Measurements from ENCODE around the gene HNRNPUL1. TPM values are rescaled to one million over a fixed set of nuclear protein-coding genes. Genes with fewer than 3 reads are reported as not detected.

HNRNPUL1 gene
- polyA plus RNA-seq, 1 donor (not counting 4 experiments of a cell fraction or from before 2014, with no cell fraction given): 48.3 TPM

DNA sequence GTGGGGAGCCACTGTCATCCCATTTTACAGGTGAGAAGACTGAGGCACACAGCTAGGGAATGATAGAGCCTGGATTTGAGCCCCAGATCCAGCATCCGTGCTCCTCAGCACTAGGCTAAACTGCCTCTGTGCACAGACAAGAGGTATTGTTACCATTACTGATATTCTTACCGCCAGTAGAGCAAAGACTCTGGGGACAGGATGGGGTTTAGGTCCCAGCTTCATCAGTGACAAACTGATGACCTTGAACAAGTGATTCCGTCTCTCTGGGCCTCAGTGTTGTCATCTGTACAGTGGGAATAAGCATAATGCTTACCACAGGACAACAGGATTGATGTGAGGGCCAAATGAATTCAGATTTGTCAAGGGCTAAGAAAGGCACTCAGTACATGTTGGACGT, 28.7 kb upstream of the HNRNPUL1 start:
- no peak overlapping the region for H3K4me3 ChIP-seq (ENCODE audit: control insufficient read depth in 2 of 3, extremely low read depth in 1 of 3, insufficient read depth in 2 of 3, low read depth in 1 of 3, low read length in 3 of 3)
- DNase-seq (ENCODE audit: low read depth, low spot score): no peak
- H3K79me2 ChIP-seq (ENCODE audit: control insufficient read depth, insufficient read depth, low read length): peaks cover 2% of the 10 kb centered on the region
- no peaks in the 10 kb centered on the region for H4K20me1 ChIP-seq (ENCODE audit: control insufficient read depth, extremely low read depth, insufficient read depth, low read length)
- no peak overlapping the region for H3K9ac ChIP-seq (ENCODE audit: control insufficient read depth, extremely low read depth, insufficient read depth, low read length)
- H3K9me1 ChIP-seq (ENCODE audit: control insufficient read depth, extremely low read depth, insufficient read depth, low read length): no peaks in the 10 kb centered on the region
- TF ChIP-seq CTCF (optimal IDR thresholded peaks at IDR 0.05 in 1 of 3, IDR thresholded peaks at IDR 0.05 in 1 of 3, conservative IDR thresholded peaks at IDR 0.05 in 1 of 3; ENCODE audit: extremely low read depth in 1 of 3, insufficient read depth in 2 of 3, low read length in 3 of 3): no peak
- no peak for TF ChIP-seq EZH2 (IDR thresholded peaks at IDR 0.05; ENCODE audit: low read length)
- no peaks in the 10 kb centered on the region for H3K4me1 ChIP-seq (ENCODE audit: control insufficient read depth, extremely low read depth, insufficient read depth, low read length)
- no peaks in the 10 kb centered on the region for H3K27me3 ChIP-seq (ENCODE audit: control insufficient read depth, extremely low read depth, insufficient read depth, low read length)
- no peak overlapping the region for H3K4me2 ChIP-seq (ENCODE audit: control insufficient read depth, extremely low read depth, insufficient read depth, low read depth, low read length)
- FAIRE-seq: no peak
- no peak overlapping the region for H3K27ac ChIP-seq (ENCODE audit: control insufficient read depth, insufficient read depth, low read length)
- H3K9me3 ChIP-seq (ENCODE audit: control insufficient read depth, low read depth, low read length): no peaks in the 10 kb centered on the region
- no peak overlapping the region for H2AFZ ChIP-seq (ENCODE audit: control insufficient read depth, low read length)
- peaks cover 5 to 25% of the 10 kb centered on the region in 2 experiments for H3K36me3 ChIP-seq (ENCODE audit: control insufficient read depth in 2 of 2, extremely low read depth in 1 of 2, insufficient read depth in 2 of 2, low read length in 2 of 2)
- dilution Hi-C loops (cut with MboI; ENCODE audit: extremely low pct_ligation_motif_present, low sequenced_read_pairs): no loop called here

DNA sequence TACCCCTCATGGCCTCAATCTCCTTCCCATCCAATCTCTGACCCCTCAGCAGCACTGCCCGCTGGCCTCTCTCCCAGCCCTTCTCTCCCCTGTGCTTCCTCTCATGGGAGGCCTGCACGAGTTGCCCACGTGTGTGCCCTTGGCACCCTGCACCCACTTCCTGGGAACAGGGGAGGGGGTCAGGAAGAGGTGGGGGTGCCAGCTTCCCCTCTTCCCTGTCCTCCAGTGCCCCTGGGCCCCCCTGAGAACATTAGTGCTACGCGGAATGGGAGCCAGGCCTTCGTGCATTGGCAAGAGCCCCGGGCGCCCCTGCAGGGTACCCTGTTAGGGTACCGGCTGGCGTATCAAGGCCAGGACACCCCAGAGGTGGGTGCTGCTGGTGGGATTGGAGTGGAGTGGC, 25.9 kb upstream of the HNRNPUL1 start:
- dilution Hi-C loops (cut with MboI; ENCODE audit: extremely low pct_ligation_motif_present, low sequenced_read_pairs): no loop called here
- Histone ChIP-seq H3K9me3 (ENCODE audit: control insufficient read depth, low read depth, low read length) (no peaks in the 10 kb centered on the region), H3K27ac (ENCODE audit: control insufficient read depth, insufficient read depth, low read length) (no peak overlapping the region), H3K9me1 (ENCODE audit: control insufficient read depth, extremely low read depth, insufficient read depth, low read length) (no peaks in the 10 kb centered on the region), H3K27me3 (ENCODE audit: control insufficient read depth, extremely low read depth, insufficient read depth, low read length) (no peaks in the 10 kb centered on the region), H3K79me2 (ENCODE audit: control insufficient read depth, insufficient read depth, low read length) (peaks cover 2% of the 10 kb centered on the region), H3K4me2 (ENCODE audit: control insufficient read depth, extremely low read depth, insufficient read depth, low read depth, low read length) (no peak overlapping the region), H2AFZ (ENCODE audit: control insufficient read depth, low read length) (no peak overlapping the region), H3K4me1 (ENCODE audit: control insufficient read depth, extremely low read depth, insufficient read depth, low read length) (no peaks in the 10 kb centered on the region), H3K9ac (ENCODE audit: control insufficient read depth, extremely low read depth, insufficient read depth, low read length) (no peak overlapping the region), H3K36me3 (ENCODE audit: control insufficient read depth in 2 of 2, extremely low read depth in 1 of 2, insufficient read depth in 2 of 2, low read length in 2 of 2) (peaks cover 9 to 29% of the 10 kb centered on the region in 2 experiments), H3K4me3 (ENCODE audit: control insufficient read depth in 2 of 3, extremely low read depth in 1 of 3, insufficient read depth in 2 of 3, low read depth in 1 of 3, low read length in 3 of 3) (no peak overlapping the region), H4K20me1 (ENCODE audit: control insufficient read depth, extremely low read depth, insufficient read depth, low read length) (no peaks in the 10 kb centered on the region)
- FAIRE-seq: no peak
- DNase-seq (ENCODE audit: low read depth, low spot score): no peak
- no peak for TF ChIP-seq EZH2 (IDR thresholded peaks at IDR 0.05; ENCODE audit: low read length)
- no peak for TF ChIP-seq CTCF (optimal IDR thresholded peaks at IDR 0.05 in 1 of 3, IDR thresholded peaks at IDR 0.05 in 1 of 3, conservative IDR thresholded peaks at IDR 0.05 in 1 of 3; ENCODE audit: extremely low read depth in 1 of 3, insufficient read depth in 2 of 3, low read length in 3 of 3)
